Measurements from ENCODE around the gene KCNC3.

GRCh38 chr19:50325310-50326100 is 3.7 kb downstream of the KCNC3 start:
- TF ChIP-seq CTCF (IDR thresholded peaks at IDR 0.05), result no peak
- no peak for TF ChIP-seq MAZ (IDR thresholded peaks at IDR 0.05; ENCODE audit: borderline replicate concordance, low read depth, low read length)

Measured in A549 (cell line).